HepG2 (cell line): ENCODE measurements around the gene TTC28. TPM values are rescaled to one million over a fixed set of nuclear protein-coding genes. Genes with fewer than 3 reads are reported as not detected.

ENCODE experiments used
- ATAC-seq: fragments of 200-7000 bp; cut with Tn5 transposase; 3 replicates; pipeline ENCODE4 v1.9.1; 2020; ENCODE audit warnings: mild to moderate bottlenecking, moderate library complexity
- BruUV-seq: library from RNA; stranded (reverse); fragments of 400-500 nt; replicated peaks from 2 replicates; lab custom pipeline; 2021; lab: Mats Ljungman, UMichigan
- CTCF ChIA-PET: fragments of 300-600 bp; formaldehyde crosslinking; extraction: SDS; loops from one replicate; lab custom pipeline; 2021; ENCODE audit warnings: low total read pairs, inconsistent platforms, low intra/inter-chr PET ratio; lab: Yijun Ruan, JAX
- POLR2A ChIA-PET: fragments of 350-600 bp; sonication (Branson Sonifier 250); formaldehyde crosslinking; loops from one replicate; lab custom pipeline; 2020; ENCODE audit warnings: antibody characterized with exemption, inconsistent platforms; lab: Yijun Ruan, JAX
- DNase-seq: peaks from one replicate; pipeline ENCODE4 v3.0.0-alpha.2; 2015; ENCODE audit warnings: low spot score
- FAIRE-seq: peaks from 3 replicates; lab custom pipeline; 2011; peaks lifted over from hg19 to GRCh38; lab: Jason Lieb, UNC
- H2AFZ ChIP-seq: one replicate; pipeline ENCODE4 v1.6.1; 2011; ENCODE audit warnings: low read length, inconsistent platforms
- H3K27ac ChIP-seq: fragments of 300-600 bp; 3 replicates; pipeline ENCODE4 v1.8.0; 2011; ENCODE audit warnings: mixed run types, mild to moderate bottlenecking, mixed read lengths, low read length, inconsistent platforms; ENCODE audit not compliant: insufficient read depth; ENCODE audit errors: extremely low read length
- H3K27me3 ChIP-seq, 2 experiments: fragments of 200-600 bp in 1 of 2; 2 replicates in 1 of 2; 3 replicates in 1 of 2; pipeline versions ENCODE4 v1.6.0 to v1.8.0; 2011; ENCODE audit warnings: low read length in 2 of 2, mild to moderate bottlenecking in 2 of 2, moderate library complexity in 2 of 2, inconsistent platforms in 1 of 2; ENCODE audit not compliant: insufficient read depth in 2 of 2, control insufficient read depth in 1 of 2
- H3K36me3 ChIP-seq, 2 experiments: fragments of 200-600 bp in 1 of 2; replicated peaks in 1 of 2; 2 replicates in 1 of 2; 3 replicates in 1 of 2; pipeline versions ENCODE4 v1.5.1 to v1.8.0; 2011; ENCODE audit warnings: low read length in 2 of 2, inconsistent platforms in 1 of 2; ENCODE audit not compliant: insufficient read depth in 2 of 2, control insufficient read depth in 1 of 2
- H3K4me1 ChIP-seq: 2 replicates; pipeline ENCODE4 v1.5.1; 2012; ENCODE audit warnings: low read length, inconsistent platforms; ENCODE audit not compliant: insufficient read depth
- H3K4me2 ChIP-seq: 2 replicates; pipeline ENCODE4 v1.6.0; 2011; ENCODE audit warnings: low read depth, low read length, inconsistent platforms
- H3K4me3 ChIP-seq, 3 experiments: fragments of 200-600 bp in 1 of 3; sonication (generic), shearing (Covaris generic) in 1 of 3; replicated peaks in 1 of 3; 2 replicates each; pipeline ENCODE4 v1.5.1; 2011 to 2016; ENCODE audit warnings: low read length in 3 of 3, inconsistent platforms in 2 of 3, low read depth in 2 of 3, mild to moderate bottlenecking in 2 of 3, control low read depth in 1 of 3, mixed read lengths in 1 of 3; ENCODE audit not compliant: insufficient read depth in 1 of 3
- H3K79me2 ChIP-seq: one replicate; pipeline ENCODE4 v1.6.1; 2011; ENCODE audit warnings: low read length, inconsistent platforms; ENCODE audit not compliant: insufficient read depth
- H3K9ac ChIP-seq: 2 replicates; pipeline ENCODE4 v1.6.0; 2011; ENCODE audit warnings: mild to moderate bottlenecking, low read depth, low read length, inconsistent platforms; ENCODE audit not compliant: insufficient read depth
- H3K9me3 ChIP-seq: 2 replicates; pipeline ENCODE4 v1.5.1; 2012; ENCODE audit warnings: mild to moderate bottlenecking, low read length
- H4K20me1 ChIP-seq: 2 replicates; pipeline ENCODE4 v1.6.0; 2011; ENCODE audit warnings: inconsistent platforms, mild to moderate bottlenecking, low read length, moderate library complexity; ENCODE audit not compliant: insufficient read depth
- KMT2B ChIP-seq: IDR thresholded peaks from 2 replicates; pipeline ENCODE4 v1.6.1; 2016; ENCODE audit warnings: missing genetic modification reagents, missing compliant biosample characterization
- PRDM10 ChIP-seq: sonication (generic); formaldehyde crosslinking; IDR thresholded peaks from 2 replicates; pipeline ENCODE4 v1.4.0; 2020; ENCODE audit warnings: low read depth, missing genetic modification reagents
- ZUFSP ChIP-seq: sonication (generic); formaldehyde crosslinking; IDR thresholded peaks from 2 replicates; pipeline ENCODE4 v1.9.0; 2021; ENCODE audit warnings: missing genetic modification reagents, mild to moderate bottlenecking, borderline replicate concordance
- WGBS: methylation state at CpG from one replicate; pipeline ENCODE4 v1.1.6; 2017; ENCODE audit warnings: low lambda C conversion rate; 5-methylcytosine and 5-hydroxymethylcytosine counted together
- in situ Hi-C: cut with HindIII; loops from 2 replicates; pipeline ENCODE4 v1.10.0; 2017; ENCODE audit warnings: low pct_unique_long_range_greater_than_20kb; ENCODE audit not compliant: extremely low pct_ligation_motif_present
- intact Hi-C: fragments of 100-400 bp; cut with micrococcal nuclease; formaldehyde crosslinking; loops from one replicate; pipeline ENCODE4 v1.10.0; 2022; ENCODE audit not compliant: unreplicated experiment
- polyA plus RNA-seq, 8 experiments: library from polyadenylated mRNA; depleted of rRNA in 3 of 8; stranded (reverse) in 7 of 8; unstranded in 1 of 8; fragments of >200 nt; fragmentation: Illumina TruSeq in 4 of 8; extraction: Trizol in 4 of 8; gene quantifications; 2 replicates each; pipeline versions ENCODE4 v1.2.1 to v1.2.3, GENCODE V29; 2011 to 2016; ENCODE audit warnings: low read depth in 4 of 8, missing spikeins in 1 of 8, mixed read lengths in 1 of 8; ENCODE audit not compliant: insufficient read depth in 1 of 8
- total RNA-seq, 5 experiments: library from RNA; depleted of rRNA; stranded (reverse); fragments of >200 nt; fragmentation: Illumina TruSeq; extraction: Trizol; gene quantifications; 2 replicates each; pipeline ENCODE4 v1.2.3, GENCODE V29; 2016; ENCODE audit warnings: low read depth in 1 of 5
- TF ChIP-seq, protein P1 (sequence below): sonication (generic); formaldehyde crosslinking; IDR thresholded peaks from 2 replicates; pipeline ENCODE4 v1.8.0; 2022; ENCODE audit warnings: mild to moderate bottlenecking, missing genetic modification reagents, moderate library complexity

TTC28 gene
- total and polyA plus RNA-seq, 2 of the 13 experiments (the other 11 are each of a cell fraction or from before 2014, with no cell fraction given) = 4.2 to 13.1 TPM

DNA sequence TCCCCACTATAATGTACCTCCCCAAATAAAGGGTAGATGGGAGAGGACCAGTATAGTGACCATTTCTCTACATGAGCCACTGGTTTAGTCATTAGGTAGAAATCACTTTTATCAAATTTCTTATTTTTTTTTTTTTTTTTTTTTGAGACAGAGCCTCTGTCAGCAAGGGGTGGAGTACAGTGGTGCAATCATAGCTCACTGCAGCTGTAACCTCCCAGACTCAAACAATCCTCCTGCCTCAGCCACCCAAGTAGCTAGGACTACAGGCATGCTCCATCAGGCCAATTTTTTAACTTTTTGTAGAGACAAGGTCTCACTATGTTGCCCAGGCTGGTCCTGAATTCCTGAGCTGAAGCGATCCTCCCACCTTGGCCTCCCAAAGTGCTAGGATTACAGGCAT lies 322.4 kb downstream of the TTC28 start:
- intact Hi-C loops (no loop called here), in situ Hi-C loops (no loop called here)
- H3K4me3 ChIP-seq = no peak overlapping the region
- WGBS = 100% methylated on average over 1 of the region's 1 CpG
- H2AFZ ChIP-seq = no peak overlapping the region
- no peak overlapping the region for H3K4me2 ChIP-seq
- H3K4me1 ChIP-seq = no peaks in the 10 kb centered on the region
- no peak overlapping the region for H3K27ac ChIP-seq
- TF ChIP-seq KMT2B (CRISPR knock-in tag) = no peak
- TF ChIP-seq, protein P1, sequence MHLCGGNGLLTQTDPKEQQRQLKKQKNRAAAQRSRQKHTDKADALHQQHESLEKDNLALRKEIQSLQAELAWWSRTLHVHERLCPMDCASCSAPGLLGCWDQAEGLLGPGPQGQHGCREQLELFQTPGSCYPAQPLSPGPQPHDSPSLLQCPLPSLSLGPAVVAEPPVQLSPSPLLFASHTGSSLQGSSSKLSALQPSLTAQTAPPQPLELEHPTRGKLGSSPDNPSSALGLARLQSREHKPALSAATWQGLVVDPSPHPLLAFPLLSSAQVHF (CRISPR knock-in tag) = no peak
- TF ChIP-seq PRDM10 = no peak
- TF ChIP-seq ZUFSP (CRISPR knock-in tag) = no peak
- ATAC-seq (no peak), FAIRE-seq (no peak), DNase-seq (no peak)
- H3K27me3 ChIP-seq = no peaks in the 10 kb centered on the region
- no peak overlapping the region for H3K9ac ChIP-seq
- no TSS peak for BruUV-seq
- no peaks in the 10 kb centered on the region for H3K9me3 ChIP-seq
- H3K79me2 ChIP-seq = no peaks in the 10 kb centered on the region
- CTCF ChIA-PET = no interaction called here
- H4K20me1 ChIP-seq = no peaks in the 10 kb centered on the region
- no peaks in the 10 kb centered on the region for H3K36me3 ChIP-seq
- POLR2A ChIA-PET = no interaction called here
